Left ventricle myocardium superior (tissue), 1 donor: ENCODE results near the gene SMARCD2. TPM values are rescaled to one million over a fixed set of nuclear protein-coding genes. Genes with fewer than 3 reads are reported as not detected.
"Not testable (repeated sequence)": the region's sequence is repeated elsewhere in the genome, so short reads cannot be mapped to it uniquely, and the experiment has no call there.

Source experiments
- ATAC-seq: fragments of 200-7000 bp; cut with Tn5 transposase; one replicate; pipeline ENCODE4 v1.9.1; 2020; ENCODE audit warnings: mild to moderate bottlenecking, moderate library complexity
- DNase-seq: peaks from one replicate; pipeline ENCODE4 v3.0.0-alpha.2; 2020
- intact Hi-C: fragments of 100-400 bp; cut with micrococcal nuclease; formaldehyde crosslinking; loops from one replicate; pipeline ENCODE4 v1.11.0; 2022
- total RNA-seq: library from RNA; stranded (reverse); fragmentation: NEBNext Ultra II Directional; extraction: Animal tissue kit (Norgen Biotek cat#: 25700); gene quantifications from one replicate; pipeline ENCODE4 v1.2.1, GENCODE V29; 2021
- donor health status: DM: no; HTN: yes; CAD: no; lungs with severe emphysema.

Gene SMARCD2
- total RNA-seq, 1 donor from 2014 or later: 28.4 TPM

GRCh38 chr17:63855185-63855584 is 12.7 kb upstream of the SMARCD2 start:
- ATAC-seq (no peak), DNase-seq (no peak)
- intact Hi-C loops: no loop called here

- intact Hi-C loops: no loop called here
- no peak for ATAC-seq
- DNase-seq: no peak
Observed at GRCh38 chr17:63854709-63855108, 12.2 kb upstream of the SMARCD2 start.

- no peak for DNase-seq
- ATAC-seq: no peak
- intact Hi-C loops: no loop called here
Observed at GRCh38 chr17:63853260-63853659, 10.8 kb upstream of the SMARCD2 start.

GRCh38 chr17:63850401-63850800 is 7.9 kb upstream of the SMARCD2 start:
- intact Hi-C loops: no loop called here
- ATAC-seq (no peak), DNase-seq (no peak)

- DNase-seq (peak; percentile 94), ATAC-seq (peak; percentile 94)
- intact Hi-C loops: no loop called here
Observed at GRCh38 chr17:63848834-63849689, 6.6 kb upstream of the SMARCD2 start.

- intact Hi-C loops: no loop called here
- ATAC-seq: no peak
- DNase-seq: no peak
Observed at GRCh38 chr17:63847525-63848249, 5.2 kb upstream of the SMARCD2 start.

- no peak for DNase-seq
- ATAC-seq: no peak
- intact Hi-C loops: no loop called here
Observed at GRCh38 chr17:63845509-63845908, 3.0 kb upstream of the SMARCD2 start.

- DNase-seq (no peak), ATAC-seq (no peak)
- intact Hi-C loops: no loop called here
Observed at GRCh38 chr17:63843910-63844677, 1.6 kb upstream of the SMARCD2 start.

- ATAC-seq: peak; percentile 7
- intact Hi-C loops: not testable (repeated sequence)
- DNase-seq: peak; percentile 61
Observed at GRCh38 chr17:63843387-63843888, 953 bp upstream of the SMARCD2 start.

GRCh38 chr17:63842173-63842539 is 329 bp downstream of the SMARCD2 start:
- intact Hi-C loops: no loop called here
- no peak for ATAC-seq
- peak; percentile 62 for DNase-seq

- intact Hi-C loops: no loop called here
- peak; percentile 35 for ATAC-seq
- DNase-seq: peak; percentile 88
Observed at GRCh38 chr17:63841350-63842172, 924 bp downstream of the SMARCD2 start.

- intact Hi-C loops: no loop called here
- peak; percentile 1 for ATAC-seq
- DNase-seq: peak; percentile 60
Observed at GRCh38 chr17:63840591-63841349, 1.7 kb downstream of the SMARCD2 start.

GRCh38 chr17:63838631-63839171 is 3.8 kb downstream of the SMARCD2 start:
- DNase-seq: peak; percentile 96
- ATAC-seq: peak; percentile 65
- intact Hi-C loops: no loop called here

- no peak for DNase-seq
- ATAC-seq: no peak
- intact Hi-C loops: no loop called here
Observed at GRCh38 chr17:63837962-63838600, 4.4 kb downstream of the SMARCD2 start.

- peak; percentile 47 for DNase-seq
- no peak for ATAC-seq
- intact Hi-C loops: no loop called here
Observed at GRCh38 chr17:63837480-63837879, 5.0 kb downstream of the SMARCD2 start.

GRCh38 chr17:63836811-63837210 is 5.7 kb downstream of the SMARCD2 start:
- DNase-seq (no peak), ATAC-seq (no peak)
- intact Hi-C loops: no loop called here

- intact Hi-C loops: no loop called here
- no peak for ATAC-seq
Observed at GRCh38 chr17:63835167-63835720, 7.2 kb downstream of the SMARCD2 start.

More at GRCh38 chr17:63835167-63835720, 7.2 kb downstream of the SMARCD2 start:
- DNase-seq: no peak
